Measurements from ENCODE around the gene KLF15. TPM values are rescaled to one million over a fixed set of nuclear protein-coding genes. Genes with fewer than 3 reads are reported as not detected.

Gene KLF15
- total and polyA plus RNA-seq, 2 of the 8 experiments (the other 6 are each of a cell fraction or from before 2014, with no cell fraction given), result 15.7 to 19.5 TPM

DNA sequence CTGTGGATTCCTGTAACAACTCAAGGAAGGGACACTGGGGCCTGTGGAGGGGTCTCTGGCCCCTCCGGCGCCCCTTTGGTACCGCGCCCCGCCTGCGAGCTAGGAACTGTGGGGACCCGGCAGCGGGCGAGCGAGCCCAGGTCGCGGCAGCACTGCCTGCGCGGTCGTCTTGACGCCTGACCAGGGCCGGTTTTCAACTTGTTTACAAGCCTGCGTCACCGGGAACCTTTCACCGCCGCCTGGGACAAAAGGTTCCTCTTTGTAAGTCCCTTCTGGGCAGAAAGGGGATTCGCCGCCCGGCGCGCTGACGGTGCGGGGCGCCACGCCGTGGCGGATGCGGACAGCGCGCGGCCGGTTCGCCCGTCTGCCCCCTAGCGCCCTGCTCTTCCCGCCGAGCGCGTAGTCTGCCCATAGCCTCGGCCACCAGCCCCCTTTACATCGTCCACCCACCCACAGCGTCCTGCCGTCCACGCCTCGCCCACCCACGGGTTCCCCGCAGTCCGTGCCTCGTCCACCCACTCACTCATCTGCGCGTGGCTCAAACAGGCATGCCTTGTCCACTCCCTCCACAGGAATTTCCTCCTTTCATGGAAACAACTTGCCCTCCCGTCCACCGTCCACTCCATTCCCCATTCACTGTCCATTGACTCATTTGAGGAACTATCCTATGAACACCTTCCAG, 32.0 kb upstream of the KLF15 start (continued):
- TF ChIP-seq EP300 (IDR thresholded peaks at IDR 0.05; ENCODE audit: borderline replicate concordance in 1 of 2, low read depth in 2 of 2, low read length in 2 of 2), result peak in 1 of 2 experiments; percentile 28; a peak in 1 of 3 replicates
- TF ChIP-seq TCF12 (IDR thresholded peaks at IDR 0.05; ENCODE audit: low read depth, low read length), result no peak
- no peak for TF ChIP-seq BRCA1 (IDR thresholded peaks at IDR 0.05; ENCODE audit: low read depth, low read length)
- TF ChIP-seq, protein P1, sequence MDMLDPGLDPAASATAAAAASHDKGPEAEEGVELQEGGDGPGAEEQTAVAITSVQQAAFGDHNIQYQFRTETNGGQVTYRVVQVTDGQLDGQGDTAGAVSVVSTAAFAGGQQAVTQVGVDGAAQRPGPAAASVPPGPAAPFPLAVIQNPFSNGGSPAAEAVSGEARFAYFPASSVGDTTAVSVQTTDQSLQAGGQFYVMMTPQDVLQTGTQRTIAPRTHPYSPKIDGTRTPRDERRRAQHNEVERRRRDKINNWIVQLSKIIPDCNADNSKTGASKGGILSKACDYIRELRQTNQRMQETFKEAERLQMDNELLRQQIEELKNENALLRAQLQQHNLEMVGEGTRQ (IDR thresholded peaks at IDR 0.05; ENCODE audit: low read length), result no peak; the same call in 1 of the 2 replicates
- TF ChIP-seq JUN (IDR thresholded peaks at IDR 0.05; ENCODE audit: low read depth, low read length), result no peak
- TF ChIP-seq SRF (IDR thresholded peaks at IDR 0.05; ENCODE audit: low read depth, low read length), result no peak
- TF ChIP-seq ASH2L (IDR thresholded peaks at IDR 0.05; ENCODE audit: low read length), result peak; percentile 62
- TF ChIP-seq, protein P2, sequence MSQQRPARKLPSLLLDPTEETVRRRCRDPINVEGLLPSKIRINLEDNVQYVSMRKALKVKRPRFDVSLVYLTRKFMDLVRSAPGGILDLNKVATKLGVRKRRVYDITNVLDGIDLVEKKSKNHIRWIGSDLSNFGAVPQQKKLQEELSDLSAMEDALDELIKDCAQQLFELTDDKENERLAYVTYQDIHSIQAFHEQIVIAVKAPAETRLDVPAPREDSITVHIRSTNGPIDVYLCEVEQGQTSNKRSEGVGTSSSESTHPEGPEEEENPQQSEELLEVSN (IDR thresholded peaks at IDR 0.05), result peak; percentile 87
- peak; percentile 46 for TF ChIP-seq BACH1 (IDR thresholded peaks at IDR 0.05; ENCODE audit: low read length)
- TF ChIP-seq GTF2F1 (IDR thresholded peaks at IDR 0.05; ENCODE audit: borderline replicate concordance, low read depth, low read length), result no peak
- TF ChIP-seq POLR2A (IDR thresholded peaks at IDR 0.05; ENCODE audit: control extremely low read depth in 1 of 2, low read depth in 2 of 2, low read length in 2 of 2), result peak in 1 of 2 experiments; percentile 39; a peak in 1 of 3 replicates
- no peak for TF ChIP-seq CHD1 (IDR thresholded peaks at IDR 0.05; ENCODE audit: low read depth, low read length)
- 0 out of 2 replicates have a peak, but pooled peaks have one; percentile 32 for TF ChIP-seq EGR1 (IDR thresholded peaks at IDR 0.05; ENCODE audit: borderline replicate concordance, low read depth, low read length)
- TF ChIP-seq TAF1 (IDR thresholded peaks at IDR 0.05; ENCODE audit: low read depth, low read length), result peak; percentile 62; the same call in 1 of the 2 replicates
- TF ChIP-seq SIN3A (conservative IDR thresholded peaks at IDR 0.05 in 1 of 2, IDR thresholded peaks at IDR 0.05 in 1 of 2; ENCODE audit: low read depth in 1 of 2, low read length in 2 of 2), result peak in 1 of 2 experiments; percentile 61; a peak in 2 of 4 replicates
- TF ChIP-seq POLR2AphosphoS5 (IDR thresholded peaks at IDR 0.05; ENCODE audit: low read depth, low read length), result 0 out of 2 replicates have a peak, but pooled peaks have one; percentile 34
- no peak for TF ChIP-seq HDAC6 (IDR thresholded peaks at IDR 0.05; ENCODE audit: low read depth, low read length)
- TF ChIP-seq RAD21 (IDR thresholded peaks at IDR 0.05 in 1 of 2, conservative IDR thresholded peaks at IDR 0.05 in 1 of 2; ENCODE audit: low read depth in 2 of 2, low read length in 2 of 2), result peak; percentile 89 to 91
- no peak for TF ChIP-seq TEAD4 (IDR thresholded peaks at IDR 0.05; ENCODE audit: low read depth, low read length)

Measured in H1 (cell line).